Mesendoderm (in vitro differentiated cells): ENCODE measurements around the gene PTGER1.

Experiments used
- DNase-seq: peaks from one replicate; pipeline ENCODE4 v3.0.0; 2013
- H2AK5ac ChIP-seq: 2 replicates; pipeline ENCODE4 v1.6.1; 2013; ENCODE audit warnings: low read length, inconsistent platforms
- H2BK120ac ChIP-seq: 2 replicates; pipeline ENCODE4 v1.6.1; 2013; ENCODE audit warnings: low read depth, mild to moderate bottlenecking, low read length, moderate library complexity, mixed read lengths
- H2BK15ac ChIP-seq: replicated peaks from 2 replicates; pipeline ENCODE4 v1.6.1; 2013; ENCODE audit warnings: low read depth, mild to moderate bottlenecking, moderate library complexity
- H2BK5ac ChIP-seq: 2 replicates; pipeline ENCODE4 v1.6.1; 2013; ENCODE audit warnings: low read length, inconsistent platforms
- H3K18ac ChIP-seq: 2 replicates; pipeline ENCODE4 v1.6.1; 2013; ENCODE audit warnings: mild to moderate bottlenecking, low read length, mixed read lengths
- H3K23ac ChIP-seq: one replicate; pipeline ENCODE4 v1.6.1; 2013; ENCODE audit warnings: low read length
- H3K27ac ChIP-seq: 2 replicates; pipeline ENCODE4 v1.5.1; 2013; ENCODE audit warnings: low read depth, mild to moderate bottlenecking, inconsistent platforms, low read length, moderate library complexity
- H3K27me3 ChIP-seq: 2 replicates; pipeline ENCODE4 v1.6.1; 2013; ENCODE audit warnings: low read length, control low read depth, mild to moderate bottlenecking, inconsistent platforms; ENCODE audit not compliant: insufficient read depth, poor library complexity
- H3K36me3 ChIP-seq: 2 replicates; pipeline ENCODE4 v1.6.1; 2013; ENCODE audit warnings: low read length, inconsistent platforms; ENCODE audit not compliant: control insufficient read depth, insufficient read depth
- H3K4ac ChIP-seq: one replicate; pipeline ENCODE4 v1.6.1; 2013; ENCODE audit warnings: low read depth, mild to moderate bottlenecking, low read length, moderate library complexity
- H3K4me1 ChIP-seq: 2 replicates; pipeline ENCODE4 v1.6.1; 2013; ENCODE audit warnings: low read depth, low read length, inconsistent platforms; ENCODE audit not compliant: control insufficient read depth
- H3K4me2 ChIP-seq: 2 replicates; pipeline ENCODE4 v1.6.1; 2013; ENCODE audit warnings: low read length
- H3K4me3 ChIP-seq: 2 replicates; pipeline ENCODE4 v1.5.1; 2013; ENCODE audit warnings: mild to moderate bottlenecking, low read length
- H3K56ac ChIP-seq: one replicate; pipeline ENCODE4 v1.6.1; 2013; ENCODE audit warnings: low read length
- H3K79me1 ChIP-seq: 2 replicates; pipeline ENCODE4 v1.6.1; 2013; ENCODE audit warnings: low read length, inconsistent platforms
- H3K79me2 ChIP-seq: 2 replicates; pipeline ENCODE4 v1.6.1; 2013; ENCODE audit warnings: mild to moderate bottlenecking, low read length; ENCODE audit not compliant: control insufficient read depth, insufficient read depth
- H3K9ac ChIP-seq: 2 replicates; pipeline ENCODE4 v1.6.1; 2013; ENCODE audit warnings: low read length, inconsistent platforms
- H4K5ac ChIP-seq: one replicate; pipeline ENCODE4 v1.6.1; 2013; ENCODE audit warnings: low read length
- H4K8ac ChIP-seq: one replicate; pipeline ENCODE4 v1.6.1; 2013; ENCODE audit warnings: low read depth, mild to moderate bottlenecking, control low read depth, low read length, moderate library complexity
- WGBS: extraction: QIAGEN DNeasy Blood & Tissue Kit; methylation state at CpG from one replicate; pipeline ENCODE4 v1.1.7; 2013; ENCODE audit warnings: low lambda C conversion rate, missing lambda C conversion rate; ENCODE audit not compliant: insufficient coverage; ENCODE audit errors: extremely low coverage; 5-methylcytosine and 5-hydroxymethylcytosine counted together

The PTGER1 gene

DNA sequence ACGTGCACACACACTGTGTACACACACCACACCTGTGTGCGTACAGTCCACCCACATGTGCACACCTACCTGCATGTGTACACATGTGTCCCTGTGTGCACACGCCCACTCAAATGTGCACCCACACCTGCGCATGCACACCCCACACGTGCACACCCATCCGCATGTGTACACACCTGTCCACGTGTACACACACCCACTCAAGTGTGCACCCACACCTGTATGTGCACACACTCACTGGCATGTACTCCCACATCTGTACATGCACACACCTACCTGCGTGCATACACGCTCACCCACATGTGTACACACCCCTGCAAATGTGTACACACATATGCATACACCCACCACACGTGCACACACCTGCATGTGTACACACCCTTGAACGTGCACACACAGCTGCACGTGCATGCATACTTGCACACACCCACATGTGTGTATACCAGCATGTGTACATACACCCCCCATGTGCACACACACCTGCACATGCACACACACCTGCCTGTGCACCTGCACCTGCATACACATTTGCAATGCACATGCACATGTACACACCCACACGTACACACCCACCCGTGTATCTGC, 31.4 kb downstream of the PTGER1 start:
- H3K36me3 ChIP-seq: peaks cover 9% of the 10 kb centered on the region
- DNase-seq: no peak

DNA sequence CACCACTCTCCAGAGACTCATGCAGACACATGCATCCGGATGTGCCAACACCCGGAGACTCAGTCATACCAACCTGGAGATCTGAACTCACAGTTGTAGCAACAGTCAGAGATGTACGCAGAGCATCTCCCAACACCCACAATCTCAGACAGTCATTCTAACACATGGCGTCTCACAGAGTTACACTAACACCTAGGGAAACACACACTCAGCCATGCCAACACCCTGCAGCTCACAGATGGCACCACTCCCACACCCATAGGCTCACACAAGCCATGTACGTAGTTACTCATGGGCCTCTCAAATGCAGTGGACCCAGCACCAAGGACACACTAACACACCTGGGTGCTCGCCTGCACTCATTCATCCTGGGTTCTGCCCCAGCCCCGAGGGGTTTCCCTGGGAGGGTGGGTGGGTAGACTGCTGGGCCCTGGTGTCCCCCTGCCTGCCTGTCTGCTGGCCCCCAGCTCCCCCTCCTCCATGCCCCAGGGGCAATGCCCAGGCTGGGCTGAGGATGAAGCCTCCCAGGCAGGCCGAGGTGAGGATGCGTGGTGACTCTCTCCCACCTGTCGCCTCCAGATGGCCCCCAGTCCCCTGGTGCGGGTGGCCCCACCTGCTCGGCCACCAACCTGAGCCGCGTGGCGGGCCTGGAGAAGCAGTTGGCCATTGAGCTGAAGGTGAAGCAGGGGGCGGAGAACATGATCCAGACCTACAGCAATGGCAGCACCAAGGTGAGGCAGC, 32.1 kb downstream of the PTGER1 start:
- Histone ChIP-seq H3K27me3 (no peaks in the 10 kb centered on the region), H3K18ac (no peak overlapping the region), H4K8ac (no peak overlapping the region), H4K5ac (no peak overlapping the region), H3K23ac (no peak overlapping the region), H2BK5ac (no peak overlapping the region), H3K4ac (no peak overlapping the region), H3K4me3 (no peak overlapping the region), H3K4me2 (no peak overlapping the region), H2AK5ac (no peak overlapping the region), H2BK120ac (no peak overlapping the region), H3K9ac (no peak overlapping the region), H3K27ac (no peak overlapping the region), H3K36me3 (peaks cover 9% of the 10 kb centered on the region), H3K4me1 (no peaks in the 10 kb centered on the region), H3K79me2 (no peaks in the 10 kb centered on the region), H2BK15ac (no peak overlapping the region), H3K79me1 (no peaks in the 10 kb centered on the region), H3K56ac (no peak overlapping the region)
- no CpG with 5 or more reads among the region's 16 CpGs for WGBS
- DNase-seq: no peak

More for the DNA sequence above, 31.4 kb downstream of the PTGER1 start:
- Histone ChIP-seq H3K18ac (no peak overlapping the region), H2BK5ac (no peak overlapping the region), H3K79me2 (no peaks in the 10 kb centered on the region), H4K5ac (no peak overlapping the region), H4K8ac (no peak overlapping the region), H3K23ac (no peak overlapping the region), H3K4me3 (no peak overlapping the region), H3K4me2 (no peak overlapping the region), H3K27ac (no peak overlapping the region), H2AK5ac (no peak overlapping the region), H3K79me1 (no peaks in the 10 kb centered on the region), H3K4ac (no peak overlapping the region), H2BK120ac (no peak overlapping the region), H3K9ac (no peak overlapping the region), H3K27me3 (no peaks in the 10 kb centered on the region), H3K4me1 (no peaks in the 10 kb centered on the region), H2BK15ac (no peak overlapping the region), H3K56ac (no peak overlapping the region)
- WGBS: no CpG with 5 or more reads among the region's 14 CpGs

DNA sequence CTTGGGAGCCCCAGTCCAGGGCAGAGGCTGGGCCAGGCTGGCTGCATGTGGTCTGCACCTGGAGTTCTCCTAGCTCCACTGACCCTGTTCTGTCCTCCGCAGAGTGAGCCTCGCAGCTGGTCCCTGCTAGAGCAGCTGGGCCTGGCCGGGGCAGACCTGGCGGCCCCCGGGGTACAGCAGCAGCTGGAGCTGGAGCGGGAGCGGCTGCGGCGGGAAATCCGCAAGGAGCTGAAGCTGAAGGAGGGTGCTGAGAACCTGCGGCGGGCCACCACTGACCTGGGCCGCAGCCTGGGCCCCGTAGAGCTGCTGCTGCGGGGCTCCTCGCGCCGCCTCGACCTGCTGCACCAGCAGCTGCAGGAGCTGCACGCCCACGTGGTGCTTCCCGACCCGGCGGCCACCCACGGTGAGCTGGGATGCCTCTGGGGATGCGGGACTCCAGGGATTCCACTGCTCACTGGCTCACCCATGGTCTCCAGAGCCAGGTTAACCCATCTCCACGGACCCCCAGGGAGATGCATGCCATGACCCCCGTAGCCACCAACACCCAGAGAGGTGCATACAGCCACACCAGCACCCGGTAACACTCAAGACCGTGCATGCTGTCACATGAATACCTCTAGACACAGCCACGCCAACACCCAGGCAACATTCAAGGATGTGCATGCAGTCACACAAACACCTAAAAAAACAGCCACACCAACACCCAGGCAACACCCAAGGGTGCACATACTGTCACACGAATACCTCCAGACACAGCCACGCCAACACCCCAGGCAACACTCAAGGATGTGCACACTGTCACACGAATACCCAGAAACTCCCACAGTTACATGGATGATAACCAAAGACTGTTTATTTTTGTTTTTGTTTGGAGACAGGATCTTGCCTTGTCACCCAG, 33.9 kb downstream of the PTGER1 start:
- Histone ChIP-seq H3K4ac (no peak overlapping the region), H4K5ac (no peak overlapping the region), H3K4me2 (no peak overlapping the region), H3K27ac (peak overlapping the region; percentile 4), H3K36me3 (peaks cover 9% of the 10 kb centered on the region), H4K8ac (no peak overlapping the region), H2BK120ac (no peak overlapping the region), H3K79me1 (no peaks in the 10 kb centered on the region), H2BK15ac (no peak overlapping the region), H3K18ac (no peak overlapping the region), H3K27me3 (no peaks in the 10 kb centered on the region), H3K4me1 (no peaks in the 10 kb centered on the region), H3K9ac (no peak overlapping the region), H2BK5ac (no peak overlapping the region), H3K79me2 (no peaks in the 10 kb centered on the region), H2AK5ac (no peak overlapping the region), H3K23ac (no peak overlapping the region), H3K56ac (no peak overlapping the region), H3K4me3 (no peak overlapping the region)
- DNase-seq: no peak
- WGBS: no CpG with 5 or more reads among the region's 34 CpGs

- no peak overlapping the region for H3K18ac ChIP-seq
- no peak overlapping the region for H3K4me3 ChIP-seq
- no peak overlapping the region for H3K27ac ChIP-seq
- no peak overlapping the region for H4K8ac ChIP-seq
- peak overlapping the region; percentile 56 for H3K56ac ChIP-seq
- H2BK15ac ChIP-seq: no peak overlapping the region
- peaks cover 9% of the 10 kb centered on the region for H3K36me3 ChIP-seq
- H2BK120ac ChIP-seq: no peak overlapping the region
- no peak overlapping the region for H2BK5ac ChIP-seq
- no peak overlapping the region for H3K4me2 ChIP-seq
- H4K5ac ChIP-seq: no peak overlapping the region
- no peaks in the 10 kb centered on the region for H3K79me2 ChIP-seq
- no peaks in the 10 kb centered on the region for H3K4me1 ChIP-seq
- H3K9ac ChIP-seq: no peak overlapping the region
- no peak for DNase-seq
- H3K23ac ChIP-seq: no peak overlapping the region
- WGBS: no CpG with 5 or more reads among the region's 9 CpGs
- no peaks in the 10 kb centered on the region for H3K79me1 ChIP-seq
- no peak overlapping the region for H2AK5ac ChIP-seq
- no peak overlapping the region for H3K4ac ChIP-seq
- H3K27me3 ChIP-seq: no peaks in the 10 kb centered on the region
Observed at GRCh38 chr19:14440049-14440448, 35.1 kb downstream of the PTGER1 start.

GRCh38 chr19:14439014-14439413, 36.1 kb downstream of the PTGER1 start:
- Histone ChIP-seq H4K5ac (no peak overlapping the region), H3K4me2 (no peak overlapping the region), H3K27ac (no peak overlapping the region), H3K79me2 (no peaks in the 10 kb centered on the region), H3K9ac (no peak overlapping the region), H3K4me1 (no peaks in the 10 kb centered on the region), H2BK15ac (no peak overlapping the region), H4K8ac (no peak overlapping the region), H3K27me3 (no peaks in the 10 kb centered on the region), H3K4me3 (no peak overlapping the region), H2BK5ac (no peak overlapping the region), H3K79me1 (no peaks in the 10 kb centered on the region), H3K4ac (no peak overlapping the region), H3K18ac (no peak overlapping the region), H2AK5ac (no peak overlapping the region), H2BK120ac (no peak overlapping the region), H3K36me3 (peaks cover 7% of the 10 kb centered on the region), H3K23ac (no peak overlapping the region), H3K56ac (no peak overlapping the region)
- WGBS: no CpG with 5 or more reads among the region's 9 CpGs
- DNase-seq: no peak
